OCI-LY7 (cell line): ENCODE data around the gene RAC2. TPM values are rescaled to one million over a fixed set of nuclear protein-coding genes. Genes with fewer than 3 reads are reported as not detected.

Experiments
- BruUV-seq: library from RNA; stranded (reverse); fragments of 400-500 nt; replicated peaks from 2 replicates; lab custom pipeline; 2021; lab: Mats Ljungman, UMichigan
- CTCF ChIA-PET: fragments of 300-600 bp; sonication (Branson Sonifier 250); formaldehyde crosslinking; loops from one replicate; lab custom pipeline; 2022; ENCODE audit warnings: antibody characterized with exemption; ENCODE audit not compliant: unreplicated experiment; lab: Charles Lee
- POLR2A ChIA-PET: fragments of 300-600 bp; sonication (Branson Sonifier 250); formaldehyde crosslinking; loops from one replicate; lab custom pipeline; 2022; ENCODE audit warnings: antibody characterized with exemption; lab: Charles Lee
- DNase-seq: peaks from one replicate; pipeline ENCODE4 v3.0.0-alpha.2; 2015; ENCODE audit warnings: low spot score
- H2AFZ ChIP-seq: fragments of 200-600 bp; sonication (generic), shearing (Covaris generic); 2 replicates; pipeline ENCODE4 v1.6.1; 2014; ENCODE audit warnings: mild to moderate bottlenecking, antibody characterized with exemption, low read length, moderate library complexity
- H3K27ac ChIP-seq: fragments of 200-600 bp; sonication (generic); 2 replicates; pipeline ENCODE4 v1.5.1; 2014; ENCODE audit warnings: mixed run types, low read depth, mild to moderate bottlenecking, moderate library complexity, low read length, inconsistent platforms; ENCODE audit not compliant: poor library complexity, severe bottlenecking
- H3K36me3 ChIP-seq: fragments of 200-600 bp; sonication (generic); 2 replicates; pipeline ENCODE4 v1.6.1; 2014; ENCODE audit warnings: mild to moderate bottlenecking, antibody characterized with exemption, low read length, moderate library complexity, mixed read lengths; ENCODE audit not compliant: insufficient read depth
- H3K4me1 ChIP-seq: fragments of 200-600 bp; sonication (generic); 2 replicates; pipeline ENCODE4 v1.5.1; 2014; ENCODE audit warnings: mild to moderate bottlenecking, low read length; ENCODE audit not compliant: insufficient read depth, poor library complexity, severe bottlenecking
- H3K4me2 ChIP-seq: fragments of 200-600 bp; sonication (generic); 2 replicates; pipeline ENCODE4 v1.6.1; 2014; ENCODE audit warnings: mild to moderate bottlenecking, low read length
- H3K4me3 ChIP-seq: fragments of 200-600 bp; sonication (generic); 2 replicates; pipeline ENCODE4 v1.5.1; 2014; ENCODE audit warnings: mild to moderate bottlenecking, low read depth, low read length; ENCODE audit not compliant: poor library complexity, severe bottlenecking
- H3K79me2 ChIP-seq: fragments of 200-600 bp; sonication (generic); 2 replicates; pipeline ENCODE4 v1.6.1; 2016; ENCODE audit warnings: low read depth, mild to moderate bottlenecking, low read length, moderate library complexity, mixed read lengths; ENCODE audit not compliant: insufficient read depth
- H3K9me2 ChIP-seq: fragments of 200-600 bp; sonication (generic); 2 replicates; pipeline ENCODE4 v1.6.1; 2016; ENCODE audit warnings: mild to moderate bottlenecking, low read length, mixed read lengths; ENCODE audit not compliant: insufficient read depth
- H3K9me3 ChIP-seq: fragments of 200-600 bp; sonication (generic); 2 replicates; pipeline ENCODE4 v1.6.1; 2014; ENCODE audit warnings: mild to moderate bottlenecking, mixed run types, low read length, mixed read lengths
- H4K20me1 ChIP-seq: fragments of 200-600 bp; sonication (generic); 2 replicates; pipeline ENCODE4 v1.6.1; 2014; ENCODE audit warnings: mild to moderate bottlenecking, antibody characterized with exemption, low read length, moderate library complexity, mixed read lengths; ENCODE audit not compliant: insufficient read depth
- EZH2phosphoT487 ChIP-seq: fragments of 200-600 bp; sonication (generic); IDR thresholded peaks from 2 replicates; pipeline ENCODE4 v1.6.1; 2018; ENCODE audit warnings: low read depth, borderline replicate concordance, mild to moderate bottlenecking, mixed run types, antibody characterized with exemption, low read length, moderate library complexity, mixed read lengths
- intact Hi-C: fragments of 100-400 bp; cut with micrococcal nuclease; formaldehyde crosslinking; loops from one replicate; pipeline ENCODE4 v1.10.0; 2022; ENCODE audit not compliant: unreplicated experiment
- total RNA-seq, 2 experiments: library from RNA; depleted of rRNA in 1 of 2; stranded (reverse); fragments of >200 nt in 1 of 2; shearing (Covaris generic) in 1 of 2; gene quantifications; 2 replicates each; pipeline ENCODE4 v1.2.3, GENCODE V29; 2014 to 2022
- TF ChIP-seq, protein P1 (sequence below): fragments of 200-600 bp; sonication (generic); conservative IDR thresholded peaks from 2 replicates; pipeline ENCODE4 v1.5.1; 2014; ENCODE audit warnings: mild to moderate bottlenecking, antibody characterized with exemption, low read length, moderate library complexity, mixed read lengths

Gene RAC2
- total RNA-seq, 2 experiments from 2014 or later = 142 to 321 TPM

GRCh38 chr22:37211075-37211865, 32.8 kb downstream of the RAC2 start:
- intact Hi-C loops = no loop called here
- Histone ChIP-seq H3K4me2 (no peak overlapping the region), H3K4me1 (peaks cover 2% of the 10 kb centered on the region), H3K27ac (no peak overlapping the region), H3K36me3 (no peaks in the 10 kb centered on the region), H3K4me3 (no peak overlapping the region), H3K9me2 (no peaks in the 10 kb centered on the region), H2AFZ (no peak overlapping the region), H4K20me1 (no peaks in the 10 kb centered on the region), H3K79me2 (no peaks in the 10 kb centered on the region), H3K9me3 (no peaks in the 10 kb centered on the region)
- TF ChIP-seq, protein P1, sequence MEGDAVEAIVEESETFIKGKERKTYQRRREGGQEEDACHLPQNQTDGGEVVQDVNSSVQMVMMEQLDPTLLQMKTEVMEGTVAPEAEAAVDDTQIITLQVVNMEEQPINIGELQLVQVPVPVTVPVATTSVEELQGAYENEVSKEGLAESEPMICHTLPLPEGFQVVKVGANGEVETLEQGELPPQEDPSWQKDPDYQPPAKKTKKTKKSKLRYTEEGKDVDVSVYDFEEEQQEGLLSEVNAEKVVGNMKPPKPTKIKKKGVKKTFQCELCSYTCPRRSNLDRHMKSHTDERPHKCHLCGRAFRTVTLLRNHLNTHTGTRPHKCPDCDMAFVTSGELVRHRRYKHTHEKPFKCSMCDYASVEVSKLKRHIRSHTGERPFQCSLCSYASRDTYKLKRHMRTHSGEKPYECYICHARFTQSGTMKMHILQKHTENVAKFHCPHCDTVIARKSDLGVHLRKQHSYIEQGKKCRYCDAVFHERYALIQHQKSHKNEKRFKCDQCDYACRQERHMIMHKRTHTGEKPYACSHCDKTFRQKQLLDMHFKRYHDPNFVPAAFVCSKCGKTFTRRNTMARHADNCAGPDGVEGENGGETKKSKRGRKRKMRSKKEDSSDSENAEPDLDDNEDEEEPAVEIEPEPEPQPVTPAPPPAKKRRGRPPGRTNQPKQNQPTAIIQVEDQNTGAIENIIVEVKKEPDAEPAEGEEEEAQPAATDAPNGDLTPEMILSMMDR = no peak
- TF ChIP-seq EZH2phosphoT487 = no peak
- no peak for DNase-seq
- POLR2A ChIA-PET = interaction anchor here (1.0 kb wide), 1 partner anchor 8 kb away, joined by 3 read pairs; no protein-coding TSS in a partner anchor
- CTCF ChIA-PET = no interaction called here
- no TSS peak for BruUV-seq

DNA sequence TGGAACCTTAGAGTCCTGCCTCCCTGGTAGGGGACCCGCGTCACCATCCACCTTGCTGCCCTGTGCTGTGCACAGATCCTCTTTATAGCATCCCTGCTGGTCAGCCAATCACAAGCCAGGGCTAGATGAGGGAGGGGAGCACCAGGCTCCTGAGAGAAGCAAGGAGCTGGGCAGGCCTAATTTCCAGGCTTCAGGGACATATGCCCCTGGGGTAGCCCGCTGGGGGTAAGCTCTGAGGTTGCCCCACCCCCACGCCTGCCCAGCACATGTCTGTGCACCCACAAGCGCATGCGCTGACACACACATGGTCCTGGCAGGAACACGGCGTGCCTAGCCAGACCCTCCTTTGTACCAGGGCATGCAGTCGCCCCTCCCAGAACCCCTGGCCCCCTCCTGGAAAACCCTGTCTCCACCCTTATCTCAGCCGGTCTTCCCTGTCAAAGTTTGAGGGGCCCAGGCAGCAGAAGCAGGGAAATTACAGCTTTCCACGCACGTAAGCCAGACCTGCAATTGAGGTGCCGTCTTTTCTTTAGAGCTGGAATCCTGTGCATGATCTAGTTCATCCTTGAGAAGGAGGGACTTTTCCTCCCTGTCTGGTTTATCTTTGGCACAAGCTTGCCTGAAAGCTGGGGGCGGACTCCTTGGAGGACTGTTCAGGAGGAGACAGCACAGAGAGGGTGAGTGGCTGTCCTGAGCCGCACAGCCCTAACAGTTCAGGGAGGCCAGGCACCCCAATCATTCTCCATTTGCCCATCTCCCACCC, 33.8 kb downstream of the RAC2 start:
- TF ChIP-seq, protein P1 = no peak
- TF ChIP-seq EZH2phosphoT487 = no peak
- ChIA-PET POLR2A (interaction anchor here (0.5 to 1.0 kb wide), 2 partner anchors 9 to 137 kb away, joined by 3 read pairs; no protein-coding TSS in a partner anchor), CTCF (no interaction called here)
- no peak for DNase-seq
- no peaks in the 10 kb centered on the region for H3K79me2 ChIP-seq
- H2AFZ ChIP-seq = no peak overlapping the region
- no peak overlapping the region for H3K27ac ChIP-seq
- H3K4me3 ChIP-seq = no peak overlapping the region
- intact Hi-C loops = no loop called here
- H4K20me1 ChIP-seq = no peaks in the 10 kb centered on the region
- no peaks in the 10 kb centered on the region for H3K4me1 ChIP-seq
- H3K9me2 ChIP-seq = no peaks in the 10 kb centered on the region
- no TSS peak for BruUV-seq
- H3K9me3 ChIP-seq = no peaks in the 10 kb centered on the region
- H3K4me2 ChIP-seq = no peak overlapping the region
- no peaks in the 10 kb centered on the region for H3K36me3 ChIP-seq
